GM20431 (cell line): ENCODE results near the gene HYLS1.
"Not testable (repeated sequence)": the region's sequence is repeated elsewhere in the genome, so short reads cannot be mapped to it uniquely, and the experiment has no call there.

Source experiments
- in situ Hi-C: fragments of 300-500 bp; cut with MseI, MboI; formaldehyde crosslinking; loops from one replicate; pipeline ENCODE4 v1.15.0; 2020; ENCODE audit warnings: low sequenced_read_pairs; ENCODE audit not compliant: unreplicated experiment

Gene HYLS1

GRCh38 chr11:125902277-125902926 is 14.9 kb downstream of the HYLS1 start:
- in situ Hi-C loops, result no loop called here

- in situ Hi-C loops, result no loop called here
These were observed 15.7 kb downstream of the HYLS1 start, which contains the start of gene PUS3 for GRCh38 chr11:125902927-125903710. Gene PUS3 (minus strand): TSS chr11:125903206. CDS start chr11:125896284, 6,922 bp downstream.

GRCh38 chr11:125903711-125904659 is 16.5 kb downstream of the HYLS1 start, which contains the start of gene DDX25:
Gene DDX25 (plus strand): TSS chr11:125904508. CDS start chr11:125904518, 10 bp downstream.
- in situ Hi-C loops, result no loop called here

- in situ Hi-C loops, result no loop called here
These were observed 17.2 kb downstream of the HYLS1 start for GRCh38 chr11:125904678-125905077.

GRCh38 chr11:125910226-125910849 is 22.9 kb downstream of the HYLS1 start:
- in situ Hi-C loops, result no loop called here

GRCh38 chr11:125914601-125915000 is 27.1 kb downstream of the HYLS1 start:
- in situ Hi-C loops, result not testable (repeated sequence)

GRCh38 chr11:125916683-125917347 is 29.3 kb downstream of the HYLS1 start:
- in situ Hi-C loops, result no loop called here

GRCh38 chr11:125918140-125918840 is 30.8 kb downstream of the HYLS1 start:
- in situ Hi-C loops, result no loop called here

GRCh38 chr11:125921042-125921441 is 33.6 kb downstream of the HYLS1 start:
- in situ Hi-C loops, result loop anchor here (10.0 kb wide), 1 partner anchor 264 kb away; no protein-coding TSS in a partner anchor

- in situ Hi-C loops, result loop anchor here (10.0 kb wide), 1 partner anchor 263 kb away; no protein-coding TSS in a partner anchor
These were observed 34.7 kb downstream of the HYLS1 start for GRCh38 chr11:125922156-125922555.

GRCh38 chr11:125923012-125923579 is 35.6 kb downstream of the HYLS1 start:
- in situ Hi-C loops, result loop anchor here (10.0 kb wide), 1 partner anchor 262 kb away; no protein-coding TSS in a partner anchor

GRCh38 chr11:125923633-125924032 is 36.2 kb downstream of the HYLS1 start:
- in situ Hi-C loops, result loop anchor here (10.0 kb wide), 1 partner anchor 261 kb away; no protein-coding TSS in a partner anchor

GRCh38 chr11:125924384-125925007 is 37.0 kb downstream of the HYLS1 start:
- in situ Hi-C loops, result loop anchor here (10.0 kb wide), 1 partner anchor 260 kb away; no protein-coding TSS in a partner anchor

GRCh38 chr11:125925247-125925740 is 37.8 kb downstream of the HYLS1 start:
- in situ Hi-C loops, result loop anchor here (10.0 kb wide), 1 partner anchor 260 kb away; no protein-coding TSS in a partner anchor

GRCh38 chr11:125925804-125926203 is 38.3 kb downstream of the HYLS1 start:
- in situ Hi-C loops, result loop anchor here (10.0 kb wide), 1 partner anchor 259 kb away; no protein-coding TSS in a partner anchor

- in situ Hi-C loops, result loop anchor here (10.0 kb wide), 1 partner anchor 258 kb away; no protein-coding TSS in a partner anchor
These were observed 39.2 kb downstream of the HYLS1 start for GRCh38 chr11:125926682-125927081.
